ENCODE results near the gene PCSK2.

GRCh38 chr20:17306427-17306826 lies 79.6 kb downstream of the PCSK2 start:
- no peak for TF ChIP-seq CTCF (IDR thresholded peaks at IDR 0.05; ENCODE audit: low read depth, low read length, poor library complexity, severe bottlenecking)
- TF ChIP-seq EZH2phosphoT487 (IDR thresholded peaks at IDR 0.05; ENCODE audit: borderline replicate concordance, low read length): no peak
